GM21528 (cell line): ENCODE measurements around the gene CCN6.

Experiments used
- ATAC-seq: cut with Tn5 transposase; IDR thresholded peaks from one replicate; pipeline ENCODE4 v1.9.1; 2021; ENCODE audit warnings: mild to moderate bottlenecking, moderate library complexity; ENCODE audit not compliant: unreplicated experiment, low FRiP score

Gene CCN6

GRCh38 chr6:112054001-112054400 lies at the start of gene CCN6:
CCN6 (plus strand) TSS chr6:112054104; CDS start chr6:112054358, 254 bp downstream.
- ATAC-seq = no peak

- no peak for ATAC-seq
Observed at GRCh38 chr6:112004201-112005012, 49.5 kb upstream of the CCN6 start.

GRCh38 chr6:112005013-112005371 lies 48.9 kb upstream of the CCN6 start:
- no peak for ATAC-seq

DNA sequence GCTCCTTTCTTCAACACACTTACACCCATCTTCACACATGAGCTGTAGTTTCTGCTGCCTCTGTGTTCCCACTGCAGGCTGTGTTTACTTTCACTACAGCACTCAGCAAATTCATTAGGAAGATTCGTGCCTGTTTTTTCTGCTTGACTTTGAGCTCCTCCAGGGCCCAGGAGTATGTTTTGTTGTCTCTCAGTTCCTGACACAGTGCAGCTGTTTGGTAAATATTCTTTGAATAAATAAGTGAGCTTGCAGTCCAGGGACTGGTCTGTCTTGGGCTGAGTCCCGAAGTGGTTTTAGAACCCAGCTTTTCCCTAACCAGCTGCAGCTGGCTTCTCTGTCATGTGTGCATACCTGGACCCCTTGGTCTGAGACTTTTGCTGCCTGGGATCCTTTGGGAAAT lies 46.6 kb upstream of the CCN6 start:
- ATAC-seq = no peak

GRCh38 chr6:112007805-112008204 lies 46.1 kb upstream of the CCN6 start:
- ATAC-seq = no peak

- ATAC-seq = no peak
Observed at GRCh38 chr6:112008482-112008881, 45.4 kb upstream of the CCN6 start.

DNA sequence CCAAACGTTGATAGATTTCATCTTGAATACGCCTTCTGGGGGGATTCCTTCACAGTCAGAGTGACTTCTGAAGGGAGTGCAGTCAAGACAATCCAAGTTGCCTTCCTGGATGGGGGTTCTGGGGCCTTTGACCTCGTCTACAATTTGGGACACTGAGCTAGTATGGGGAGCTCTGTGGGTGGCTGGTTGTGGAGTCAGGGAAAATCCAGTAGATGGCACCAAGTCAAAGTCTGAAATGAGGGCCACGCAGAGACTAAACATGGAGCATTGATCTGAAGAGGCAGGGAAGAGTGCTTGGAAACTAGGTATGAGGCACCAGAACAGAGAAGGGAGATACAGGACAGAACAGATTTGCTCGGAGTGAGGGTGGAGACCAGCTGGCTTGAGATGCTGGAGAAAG lies 43.6 kb upstream of the CCN6 start:
- ATAC-seq = no peak

DNA sequence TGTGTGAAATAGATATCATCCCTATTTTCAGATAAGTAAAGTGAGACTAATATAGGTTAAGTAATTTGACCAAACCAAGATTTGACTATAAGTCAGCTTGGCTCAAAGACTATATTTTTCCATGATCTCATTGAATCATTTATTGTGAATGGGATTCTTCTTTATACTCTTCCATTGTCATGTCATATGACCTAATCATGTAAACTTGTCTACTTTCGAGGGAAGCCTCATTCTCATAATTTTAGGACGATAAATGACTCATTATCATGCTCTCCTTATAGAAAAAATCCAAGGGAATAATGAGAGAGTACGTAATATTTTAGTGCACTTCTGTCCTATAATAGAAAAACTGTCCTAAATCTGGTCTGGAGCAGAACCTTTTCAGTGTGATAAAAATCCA lies 40.9 kb upstream of the CCN6 start:
- ATAC-seq = no peak

GRCh38 chr6:112014483-112014882 lies 39.4 kb upstream of the CCN6 start:
- no peak for ATAC-seq

- ATAC-seq = no peak
Observed at GRCh38 chr6:112015725-112016124, 38.2 kb upstream of the CCN6 start.

DNA sequence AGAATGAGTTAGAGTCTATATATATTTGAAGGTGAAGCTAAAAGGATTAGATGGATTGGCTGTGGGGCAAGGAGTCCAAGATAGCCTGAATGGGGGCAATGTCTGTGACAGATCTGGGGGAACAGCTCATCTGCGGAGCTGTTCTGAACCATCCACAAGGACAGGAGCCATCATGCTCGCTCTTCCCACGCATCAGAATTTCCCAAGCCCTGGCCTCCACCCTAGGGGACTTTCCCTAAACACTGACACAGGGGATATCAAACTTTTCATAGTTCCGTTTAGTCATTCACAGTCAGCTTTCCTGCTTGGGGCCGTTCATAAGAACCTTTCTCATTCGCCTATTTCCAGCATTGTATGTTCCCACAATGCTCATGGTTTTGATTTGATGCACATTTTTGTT lies 37.6 kb upstream of the CCN6 start:
- ATAC-seq = no peak

DNA sequence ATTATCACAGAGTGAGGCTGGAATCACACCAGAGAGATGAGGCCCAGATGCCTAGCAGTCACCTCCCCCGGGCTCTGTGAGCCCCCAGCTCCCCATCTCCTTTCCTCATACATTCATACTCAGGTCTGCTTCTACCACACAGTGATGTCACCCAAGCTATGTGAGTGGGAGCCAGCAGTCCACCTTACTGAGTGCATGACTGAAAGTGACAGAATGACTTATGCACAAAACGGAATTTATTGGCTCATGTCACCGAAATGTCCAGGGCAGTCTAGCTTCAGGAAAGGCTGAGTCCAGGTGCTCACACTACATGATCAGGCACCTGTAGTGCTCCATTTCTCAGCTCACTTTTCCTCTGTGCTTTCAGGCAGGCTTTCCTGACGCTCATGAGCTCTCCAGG lies 36.7 kb upstream of the CCN6 start:
- ATAC-seq = no peak

- ATAC-seq = no peak
Observed at GRCh38 chr6:112017760-112018537, 36.0 kb upstream of the CCN6 start.

DNA sequence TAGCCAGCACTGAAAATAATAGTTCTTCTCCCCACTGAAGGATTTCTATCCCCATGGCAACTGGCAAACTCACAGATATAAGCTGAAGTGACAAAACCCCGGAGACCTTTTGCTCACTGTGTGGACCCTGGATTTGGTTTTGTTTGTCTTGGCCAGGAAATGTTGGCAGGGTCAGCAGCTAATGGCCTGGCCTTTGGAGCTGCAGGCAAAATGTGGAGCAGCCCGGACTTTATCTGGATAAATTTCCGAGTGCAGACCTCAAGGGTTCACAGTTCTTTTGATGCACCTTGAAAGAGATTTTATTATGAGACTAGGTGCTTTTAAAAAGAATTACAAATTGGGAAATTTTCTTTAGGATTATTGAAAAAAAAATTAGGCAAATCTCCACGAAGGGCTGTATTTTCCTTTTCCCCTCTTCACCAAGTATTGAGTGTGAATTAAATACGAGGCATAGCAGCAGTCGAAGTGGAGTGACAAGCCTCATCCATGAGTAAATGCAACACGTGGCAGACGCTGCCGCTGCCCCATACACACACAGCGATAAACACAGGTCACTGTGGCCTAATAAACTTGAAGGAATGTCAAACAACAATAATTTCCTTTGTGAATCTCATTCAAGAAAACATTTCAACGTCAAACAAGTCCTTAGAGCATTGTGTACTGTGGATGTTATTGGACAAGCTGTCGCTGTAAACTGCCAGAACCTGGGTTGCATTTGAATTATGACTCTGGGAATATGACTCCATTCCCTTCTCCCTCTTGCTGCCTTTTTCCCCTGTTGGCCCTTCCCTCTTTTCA lies 35.1 kb upstream of the CCN6 start:
- ATAC-seq = no peak

- no peak for ATAC-seq
Observed at GRCh38 chr6:112019589-112019988, 34.3 kb upstream of the CCN6 start.

GRCh38 chr6:112021691-112022310 lies 32.1 kb upstream of the CCN6 start:
- ATAC-seq = no peak

- no peak for ATAC-seq
Observed at GRCh38 chr6:112022749-112023148, 31.2 kb upstream of the CCN6 start.

GRCh38 chr6:112024464-112024863 lies 29.4 kb upstream of the CCN6 start:
- no peak for ATAC-seq

- ATAC-seq = no peak
Observed at GRCh38 chr6:112026933-112027332, 27.0 kb upstream of the CCN6 start.

GRCh38 chr6:112027942-112028674 lies 25.8 kb upstream of the CCN6 start:
- ATAC-seq = no peak
